PC-9 (cell line): ENCODE measurements around the gene CTIF. TPM values are rescaled to one million over a fixed set of nuclear protein-coding genes. Genes with fewer than 3 reads are reported as not detected.

Experiments
- BruUV-seq: library from RNA; stranded (reverse); fragments of 400-500 nt; replicated peaks from 2 replicates; lab custom pipeline; 2021; lab: Mats Ljungman, UMichigan
- CTCF ChIA-PET: fragments of 300-600 bp; sonication (Branson Sonifier 250); formaldehyde crosslinking; loops from one replicate; lab custom pipeline; 2022; ENCODE audit warnings: antibody characterized with exemption; lab: Charles Lee
- POLR2A ChIA-PET: fragments of 300-600 bp; sonication (Branson Sonifier 250); formaldehyde crosslinking; loops from one replicate; lab custom pipeline; 2022; ENCODE audit warnings: antibody characterized with exemption; ENCODE audit not compliant: unreplicated experiment; lab: Charles Lee
- DNase-seq, 2 experiments: peaks; one replicate each; pipeline versions ENCODE4 v3.0.0 to v3.0.0-alpha.2; 2015 to 2022; ENCODE audit warnings: mixed read lengths in 1 of 2
- H2AFZ ChIP-seq: fragments of 200-600 bp; sonication (generic); 2 replicates; pipeline ENCODE4 v1.8.1; 2017; ENCODE audit warnings: antibody characterized with exemption
- H3F3A ChIP-seq: fragments of 200-600 bp; sonication (generic); 2 replicates; pipeline ENCODE4 v1.8.1; 2017; ENCODE audit warnings: antibody characterized with exemption, mild to moderate bottlenecking, low read depth; ENCODE audit not compliant: insufficient read depth
- H3K27ac ChIP-seq: fragments of 200-600 bp; sonication (generic); 2 replicates; pipeline ENCODE4 v1.6.1; 2016; ENCODE audit warnings: mixed run types
- H3K27me3 ChIP-seq: fragments of 200-600 bp; sonication (generic); 2 replicates; pipeline ENCODE4 v1.6.1; 2016; ENCODE audit warnings: low read depth, mixed run types; ENCODE audit not compliant: insufficient read depth
- H3K36me3 ChIP-seq: fragments of 200-600 bp; sonication (generic); 2 replicates; pipeline ENCODE4 v1.6.1; 2016; ENCODE audit warnings: low read depth, mixed run types
- H3K4me1 ChIP-seq: fragments of 200-600 bp; sonication (generic); replicated peaks from 2 replicates; pipeline ENCODE4 v1.6.1; 2016; ENCODE audit warnings: mixed run types; ENCODE audit not compliant: insufficient read depth
- H3K4me2 ChIP-seq: fragments of 200-600 bp; sonication (generic); 2 replicates; pipeline ENCODE4 v1.6.1; 2017; ENCODE audit warnings: mixed run types
- H3K4me3 ChIP-seq: fragments of 200-600 bp; sonication (generic); 2 replicates; pipeline ENCODE4 v1.6.1; 2016; ENCODE audit warnings: mixed run types
- H3K79me2 ChIP-seq: fragments of 200-600 bp; sonication (generic); 2 replicates; pipeline ENCODE4 v1.6.1; 2017; ENCODE audit warnings: low read depth, mixed run types
- H3K9me2 ChIP-seq: fragments of 200-600 bp; sonication (generic); 2 replicates; pipeline ENCODE4 v1.8.1; 2017; ENCODE audit warnings: mild to moderate bottlenecking; ENCODE audit not compliant: insufficient read depth
- H3K9me3 ChIP-seq: fragments of 200-600 bp; sonication (generic); 2 replicates; pipeline ENCODE4 v1.8.1; 2016; ENCODE audit warnings: low read depth; ENCODE audit not compliant: insufficient read depth
- H4K20me1 ChIP-seq: fragments of 200-600 bp; sonication (generic); 2 replicates; pipeline ENCODE4 v1.8.1; 2017; ENCODE audit not compliant: insufficient read depth
- EZH2 ChIP-seq: fragments of 200-600 bp; sonication (generic); IDR thresholded peaks from 2 replicates; pipeline ENCODE4 v1.8.0; 2017; ENCODE audit warnings: antibody characterized with exemption, low read depth
- intact Hi-C: fragments of 100-400 bp; cut with micrococcal nuclease; formaldehyde crosslinking; loops from one replicate; pipeline ENCODE4 v1.10.0; 2022; ENCODE audit not compliant: unreplicated experiment
- total RNA-seq: library from RNA; stranded (reverse); gene quantifications from 2 replicates; pipeline ENCODE4 v1.2.3, GENCODE V29; 2021
- TF ChIP-seq, protein P1 (sequence below): fragments of 200-600 bp; sonication (generic); conservative IDR thresholded peaks from 2 replicates; pipeline ENCODE4 v1.6.1; 2017; ENCODE audit warnings: mixed run types, antibody characterized with exemption, mild to moderate bottlenecking, moderate library complexity

The CTIF gene
- total RNA-seq, 1 experiment from 2014 or later: 26.2 TPM

DNA sequence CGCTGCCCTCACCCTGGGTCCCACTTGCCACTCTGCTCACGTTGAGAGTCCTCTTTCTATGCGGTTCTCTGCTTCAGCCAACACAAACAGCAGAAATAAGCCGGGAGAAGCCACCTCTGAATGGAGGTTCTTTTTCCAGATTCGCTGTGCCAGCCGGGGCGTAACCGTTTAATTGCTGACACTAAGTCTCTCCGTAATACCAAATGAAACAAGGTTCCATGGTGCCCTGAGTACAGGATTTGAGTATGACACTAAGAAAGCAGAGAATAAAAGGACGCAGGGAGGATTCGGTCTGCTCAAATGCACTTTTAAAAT lies 37.6 kb downstream of the CTIF start:
- DNase-seq: no peak
- Histone ChIP-seq H2AFZ (no peak overlapping the region), H3K9me2 (no peaks in the 10 kb centered on the region), H3F3A (no peaks in the 10 kb centered on the region), H3K79me2 (no peaks in the 10 kb centered on the region), H3K4me3 (no peak overlapping the region), H4K20me1 (no peaks in the 10 kb centered on the region), H3K9me3 (no peaks in the 10 kb centered on the region), H3K4me2 (no peak overlapping the region), H3K27ac (no peak overlapping the region), H3K27me3 (no peaks in the 10 kb centered on the region), H3K36me3 (no peaks in the 10 kb centered on the region), H3K4me1 (no peaks in the 10 kb centered on the region)
- BruUV-seq: no TSS peak
- TF ChIP-seq, protein P1, sequence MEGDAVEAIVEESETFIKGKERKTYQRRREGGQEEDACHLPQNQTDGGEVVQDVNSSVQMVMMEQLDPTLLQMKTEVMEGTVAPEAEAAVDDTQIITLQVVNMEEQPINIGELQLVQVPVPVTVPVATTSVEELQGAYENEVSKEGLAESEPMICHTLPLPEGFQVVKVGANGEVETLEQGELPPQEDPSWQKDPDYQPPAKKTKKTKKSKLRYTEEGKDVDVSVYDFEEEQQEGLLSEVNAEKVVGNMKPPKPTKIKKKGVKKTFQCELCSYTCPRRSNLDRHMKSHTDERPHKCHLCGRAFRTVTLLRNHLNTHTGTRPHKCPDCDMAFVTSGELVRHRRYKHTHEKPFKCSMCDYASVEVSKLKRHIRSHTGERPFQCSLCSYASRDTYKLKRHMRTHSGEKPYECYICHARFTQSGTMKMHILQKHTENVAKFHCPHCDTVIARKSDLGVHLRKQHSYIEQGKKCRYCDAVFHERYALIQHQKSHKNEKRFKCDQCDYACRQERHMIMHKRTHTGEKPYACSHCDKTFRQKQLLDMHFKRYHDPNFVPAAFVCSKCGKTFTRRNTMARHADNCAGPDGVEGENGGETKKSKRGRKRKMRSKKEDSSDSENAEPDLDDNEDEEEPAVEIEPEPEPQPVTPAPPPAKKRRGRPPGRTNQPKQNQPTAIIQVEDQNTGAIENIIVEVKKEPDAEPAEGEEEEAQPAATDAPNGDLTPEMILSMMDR: no peak
- no peak for TF ChIP-seq EZH2
- CTCF ChIA-PET: no interaction called here
- POLR2A ChIA-PET: no interaction called here
- intact Hi-C loops: no loop called here

- TF ChIP-seq EZH2: no peak
- TF ChIP-seq, protein P1: no peak
- H3K9me2 ChIP-seq: no peaks in the 10 kb centered on the region
- H3K27ac ChIP-seq: no peak overlapping the region
- no peaks in the 10 kb centered on the region for H3K79me2 ChIP-seq
- H3K4me3 ChIP-seq: no peak overlapping the region
- no peak overlapping the region for H2AFZ ChIP-seq
- H3K4me2 ChIP-seq: no peak overlapping the region
- H4K20me1 ChIP-seq: no peaks in the 10 kb centered on the region
- ChIA-PET CTCF (interaction anchor here (0.6 kb wide), 1 partner anchor 947 kb away, joined by 3 read pairs; no protein-coding TSS in a partner anchor), POLR2A (no interaction called here)
- no peaks in the 10 kb centered on the region for H3F3A ChIP-seq
- H3K27me3 ChIP-seq: no peaks in the 10 kb centered on the region
- H3K4me1 ChIP-seq: no peaks in the 10 kb centered on the region
- intact Hi-C loops: no loop called here
- no peaks in the 10 kb centered on the region for H3K9me3 ChIP-seq
- H3K36me3 ChIP-seq: no peaks in the 10 kb centered on the region
- DNase-seq: no peak
- no TSS peak for BruUV-seq
Measured at GRCh38 chr18:48577478-48578190, 38.8 kb downstream of the CTIF start.

- Histone ChIP-seq H3K4me1 (no peaks in the 10 kb centered on the region), H3K4me3 (no peak overlapping the region), H3F3A (no peaks in the 10 kb centered on the region), H3K79me2 (no peaks in the 10 kb centered on the region), H3K4me2 (no peak overlapping the region), H3K9me2 (no peaks in the 10 kb centered on the region), H3K36me3 (no peaks in the 10 kb centered on the region), H3K9me3 (no peaks in the 10 kb centered on the region), H3K27ac (no peak overlapping the region), H2AFZ (no peak overlapping the region), H3K27me3 (no peaks in the 10 kb centered on the region), H4K20me1 (no peaks in the 10 kb centered on the region)
- intact Hi-C loops: no loop called here
- ChIA-PET CTCF (no interaction called here), POLR2A (no interaction called here)
- BruUV-seq: no TSS peak
- TF ChIP-seq EZH2: no peak
- DNase-seq: no peak
Measured at GRCh38 chr18:48578289-48578688, 39.5 kb downstream of the CTIF start.

GRCh38 chr18:48580066-48580465 lies 41.2 kb downstream of the CTIF start:
- Histone ChIP-seq H4K20me1 (no peaks in the 10 kb centered on the region), H3K36me3 (no peaks in the 10 kb centered on the region), H3K27me3 (no peaks in the 10 kb centered on the region), H3K4me1 (no peaks in the 10 kb centered on the region), H3K4me2 (no peak overlapping the region), H3K9me2 (no peaks in the 10 kb centered on the region), H2AFZ (no peak overlapping the region), H3K4me3 (no peak overlapping the region), H3F3A (no peaks in the 10 kb centered on the region), H3K79me2 (no peaks in the 10 kb centered on the region), H3K9me3 (no peaks in the 10 kb centered on the region), H3K27ac (no peak overlapping the region)
- DNase-seq: no peak
- TF ChIP-seq, protein P1: no peak
- no peak for TF ChIP-seq EZH2
- no TSS peak for BruUV-seq
- ChIA-PET CTCF (no interaction called here), POLR2A (no interaction called here)
- intact Hi-C loops: no loop called here
